ENCODE results near the gene ITGA3. TPM values are rescaled to one million over a fixed set of nuclear protein-coding genes. Genes with fewer than 3 reads are reported as not detected.

The ITGA3 gene
- total RNA-seq, 1 experiment from 2014 or later, result 392 TPM

GRCh38 chr17:50093807-50094206 is 37.9 kb downstream of the ITGA3 start:
- ChIA-PET POLR2A (interaction anchor here (0.7 to 3.5 kb wide), 5 partner anchors 11 to 62 kb away, joined by 3 to 18 read pairs (median 4); partner anchors contain the start of gene ITGA3), RAD21 (ENCODE audit: low non-redundant PET in 1 of 2, low total read pairs in 2 of 2, uncharacterized antibody in 2 of 2, unreplicated experiment in 2 of 2) (interaction anchor here (0.7 to 1.6 kb wide), 7 partner anchors 14 to 154 kb away, joined by 3 to 5 read pairs (median 4); no protein-coding TSS in a partner anchor), CTCF (interaction anchor here (0.6 to 4.6 kb wide), 37 partner anchors 10 to 398 kb away, joined by 3 to 55 read pairs (median 8); partner anchors contain the start of genes ITGA3 and SGCA)
- no peak overlapping the region for H3K4me3 ChIP-seq (replicated peaks in 1 of 2; ENCODE audit: low read depth in 1 of 2, low read length in 2 of 2)
- no peaks in the 10 kb centered on the region for H3K27me3 ChIP-seq (ENCODE audit: insufficient read depth, low read length)
- 0 out of 2 replicates have a peak, but pooled peaks cover 6% of the 10 kb centered on the region for H3K79me2 ChIP-seq (ENCODE audit: insufficient read depth, low read length)
- no peak for TF ChIP-seq CTCF (IDR thresholded peaks at IDR 0.05 in 2 of 3, conservative IDR thresholded peaks at IDR 0.05 in 1 of 3; ENCODE audit: borderline replicate concordance in 1 of 3, insufficient read depth in 1 of 3, low read depth in 2 of 3, low read length in 2 of 3)
- no peak for TF ChIP-seq SP1 (IDR thresholded peaks at IDR 0.05; ENCODE audit: low read depth)
- no peak for TF ChIP-seq ZFX (IDR thresholded peaks at IDR 0.05)
- H4K20me1 ChIP-seq (ENCODE audit: insufficient read depth), result no peaks in the 10 kb centered on the region
- peak overlapping the region; percentile 91 for H3K4me2 ChIP-seq (ENCODE audit: low read length)
- H3K27ac ChIP-seq (ENCODE audit: low read depth, low read length), result no peak overlapping the region
- H3K4me1 ChIP-seq (ENCODE audit: control insufficient read depth in 1 of 2, insufficient read depth in 2 of 2, low read length in 2 of 2), result peaks cover 12 to 35% of the 10 kb centered on the region in 2 experiments
- H3K36me3 ChIP-seq (ENCODE audit: control insufficient read depth in 1 of 2, insufficient read depth in 2 of 2, low read length in 2 of 2), result peaks cover 13 to 17% of the 10 kb centered on the region in 2 experiments; a peak in 3 of 4 replicates
- H3K9me2 ChIP-seq (ENCODE audit: insufficient read depth), result no peaks in the 10 kb centered on the region
- H2AFZ ChIP-seq (ENCODE audit: low read depth, low read length, poor library complexity, severe bottlenecking), result peak overlapping the region; percentile 89
- ATAC-seq (peak; percentile 1; the same call in 1 of the 2 replicates), DNase-seq (ENCODE audit: low read depth, low spot score) (no peak)
- no TSS peak for BruUV-seq (replicated peaks)
- no peak overlapping the region for H3K9ac ChIP-seq (ENCODE audit: low read length)
- intact Hi-C loops (cut with micrococcal nuclease), result loop anchor here (1.0 kb wide), 1 partner anchor 203 kb away; no protein-coding TSS in a partner anchor
- no peaks in the 10 kb centered on the region for H3K9me3 ChIP-seq (ENCODE audit: control insufficient read depth in 1 of 2, insufficient read depth in 1 of 2, low read depth in 1 of 2, low read length in 2 of 2)

GRCh38 chr17:50094243-50094752 is 38.4 kb downstream of the ITGA3 start:
- H3K27me3 ChIP-seq (ENCODE audit: insufficient read depth, low read length), result no peaks in the 10 kb centered on the region
- peak overlapping the region; percentile 47 for H3K27ac ChIP-seq (ENCODE audit: low read depth, low read length)
- H3K9ac ChIP-seq (ENCODE audit: low read length), result peak overlapping the region; percentile 26
- TF ChIP-seq CTCF (IDR thresholded peaks at IDR 0.05 in 2 of 3, conservative IDR thresholded peaks at IDR 0.05 in 1 of 3; ENCODE audit: borderline replicate concordance in 1 of 3, insufficient read depth in 1 of 3, low read depth in 2 of 3, low read length in 2 of 3), result peak; percentile 90 to 99 (median 93)
- TF ChIP-seq CEBPB (IDR thresholded peaks at IDR 0.05; ENCODE audit: low read depth), result no peak
- no peak for TF ChIP-seq POLR2A (IDR thresholded peaks at IDR 0.05; ENCODE audit: borderline replicate concordance, extremely low read depth, insufficient read depth, insufficient read length)
- no peak for TF ChIP-seq EGR1 (IDR thresholded peaks at IDR 0.05; ENCODE audit: low read depth)
- no peak for TF ChIP-seq YY1 (IDR thresholded peaks at IDR 0.05; ENCODE audit: extremely low read depth, insufficient replicate concordance, low read depth, low read length)
- no peak for TF ChIP-seq ZBTB33 (IDR thresholded peaks at IDR 0.05; ENCODE audit: extremely low read depth, insufficient replicate concordance, low read length)
- no peak for TF ChIP-seq FOSL1 (IDR thresholded peaks at IDR 0.05; ENCODE audit: low read depth)
- peak; percentile 53 for TF ChIP-seq TCF7L2 (IDR thresholded peaks at IDR 0.05; ENCODE audit: borderline replicate concordance, extremely low read depth, insufficient read depth, insufficient read length)
- TF ChIP-seq ZFX (IDR thresholded peaks at IDR 0.05), result no peak

More at GRCh38 chr17:50094243-50094752, 38.4 kb downstream of the ITGA3 start:
- Histone ChIP-seq H3K9me3 (ENCODE audit: control insufficient read depth in 1 of 2, insufficient read depth in 1 of 2, low read depth in 1 of 2, low read length in 2 of 2) (no peaks in the 10 kb centered on the region), H3K79me2 (ENCODE audit: insufficient read depth, low read length) (0 out of 2 replicates have a peak, but pooled peaks cover 6% of the 10 kb centered on the region), H3K36me3 (ENCODE audit: control insufficient read depth in 1 of 2, insufficient read depth in 2 of 2, low read length in 2 of 2) (peaks cover 8 to 12% of the 10 kb centered on the region in 2 experiments; a peak in 3 of 4 replicates), H3K9me2 (ENCODE audit: insufficient read depth) (no peaks in the 10 kb centered on the region), H3K4me2 (ENCODE audit: low read length) (peak overlapping the region; percentile 91), H4K20me1 (ENCODE audit: insufficient read depth) (no peaks in the 10 kb centered on the region), H2AFZ (ENCODE audit: low read depth, low read length, poor library complexity, severe bottlenecking) (peak overlapping the region; percentile 89), H3K4me1 (ENCODE audit: control insufficient read depth in 1 of 2, insufficient read depth in 2 of 2, low read length in 2 of 2) (peaks cover 12 to 35% of the 10 kb centered on the region in 2 experiments), H3K4me3 (replicated peaks in 1 of 2; ENCODE audit: low read depth in 1 of 2, low read length in 2 of 2) (peak overlapping the region; percentile 84 to 96)
- ATAC-seq (peak; percentile 65), DNase-seq (ENCODE audit: low read depth, low spot score) (peak; percentile 88)
- no TSS peak for BruUV-seq (replicated peaks)
- ChIA-PET RAD21 (ENCODE audit: low non-redundant PET in 1 of 2, low total read pairs in 2 of 2, uncharacterized antibody in 2 of 2, unreplicated experiment in 2 of 2) (interaction anchor here (0.7 to 1.6 kb wide), 7 partner anchors 15 to 155 kb away, joined by 3 to 5 read pairs (median 4); no protein-coding TSS in a partner anchor), POLR2A (interaction anchor here (0.6 to 3.5 kb wide), 6 partner anchors 12 to 66 kb away, joined by 3 to 18 read pairs (median 4); partner anchors contain the start of gene ITGA3), CTCF (interaction anchor here (0.6 to 4.6 kb wide), 42 partner anchors 9 to 398 kb away, joined by 3 to 55 read pairs (median 6); partner anchors contain the start of genes ITGA3, LRRC59 and SGCA)
- intact Hi-C loops (cut with micrococcal nuclease), result loop anchor here (1.0 kb wide), 1 partner anchor 203 kb away; no protein-coding TSS in a partner anchor
